Large intestine (tissue), 3 donors: ENCODE results near the gene ILF3. TPM values are rescaled to one million over a fixed set of nuclear protein-coding genes. Genes with fewer than 3 reads are reported as not detected.

ENCODE experiments used
- DNase-seq, 2 donors: peaks; one replicate each; pipeline versions ENCODE4 v3.0.0 to v3.0.0-alpha.2; 2013
- H3K27ac ChIP-seq: one replicate; pipeline ENCODE4 v1.5.1; 2013; ENCODE audit warnings: low read length
- H3K27me3 ChIP-seq: 2 replicates; pipeline ENCODE4 v1.6.1; 2013; ENCODE audit warnings: low read length; ENCODE audit not compliant: control insufficient read depth, insufficient read depth
- H3K36me3 ChIP-seq: 2 replicates; pipeline ENCODE4 v1.6.1; 2013; ENCODE audit warnings: low read length; ENCODE audit not compliant: control insufficient read depth, insufficient read depth
- H3K4me1 ChIP-seq: one replicate; pipeline ENCODE4 v1.6.1; 2013; ENCODE audit warnings: low read length; ENCODE audit not compliant: control insufficient read depth, insufficient read depth
- H3K4me3 ChIP-seq: one replicate; pipeline ENCODE4 v1.5.1; 2013; ENCODE audit warnings: low read length
- H3K9me3 ChIP-seq: one replicate; pipeline ENCODE4 v1.6.1; 2013; ENCODE audit warnings: mild to moderate bottlenecking, low read depth, low read length, moderate library complexity; ENCODE audit not compliant: control insufficient read depth
- WGBS: methylation state at CpG from one replicate; pipeline ENCODE4 v1.1.5; 2013; ENCODE audit warnings: low lambda C conversion rate; ENCODE audit not compliant: insufficient coverage; 5-methylcytosine and 5-hydroxymethylcytosine counted together
- polyA plus RNA-seq: library from polyadenylated mRNA; unstranded; fragments of 120-200 nt; gene quantifications from one replicate; pipeline ENCODE4 v1.2.1, GENCODE V29; 2013

The ILF3 gene
- polyA plus RNA-seq, 1 donor: 199 TPM

DNA sequence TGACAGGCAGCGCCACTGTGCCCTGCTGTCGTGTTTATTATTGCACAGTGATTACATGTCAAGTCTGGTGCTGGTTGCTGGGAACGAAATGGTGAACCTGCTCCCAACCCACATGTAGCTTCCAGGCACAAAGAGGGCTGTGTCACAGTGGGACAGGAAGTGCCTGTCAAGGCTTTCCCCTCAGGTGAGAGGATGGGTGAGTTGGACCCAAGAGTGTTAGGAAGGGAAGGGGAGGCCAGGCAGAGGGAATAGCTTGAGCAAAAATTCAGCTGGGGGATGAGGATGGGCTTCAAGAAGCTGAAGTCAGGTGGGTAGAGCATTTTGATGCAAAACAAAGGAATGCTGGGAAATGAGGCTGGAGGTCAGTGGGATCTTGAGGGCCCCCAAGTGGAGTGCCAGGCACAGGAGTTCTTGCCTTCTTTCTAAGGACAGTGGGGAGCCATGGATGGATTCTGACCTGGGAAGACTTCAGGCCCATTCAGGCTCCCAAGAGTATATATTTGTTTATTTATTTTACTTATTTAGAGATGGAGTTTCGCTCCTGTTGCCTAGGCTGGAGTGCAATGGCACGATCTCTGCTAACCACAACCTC lies 38.6 kb downstream of the ILF3 start:
- Histone ChIP-seq H3K9me3 (no peaks in the 10 kb centered on the region), H3K36me3 (peaks cover 49% of the 10 kb centered on the region), H3K4me3 (no peak overlapping the region), H3K27ac (no peak overlapping the region), H3K4me1 (peaks cover 7% of the 10 kb centered on the region), H3K27me3 (peaks cover 3% of the 10 kb centered on the region)
- 100% methylated on average over 1 of the region's 5 CpGs for WGBS
- no peak for DNase-seq

DNA sequence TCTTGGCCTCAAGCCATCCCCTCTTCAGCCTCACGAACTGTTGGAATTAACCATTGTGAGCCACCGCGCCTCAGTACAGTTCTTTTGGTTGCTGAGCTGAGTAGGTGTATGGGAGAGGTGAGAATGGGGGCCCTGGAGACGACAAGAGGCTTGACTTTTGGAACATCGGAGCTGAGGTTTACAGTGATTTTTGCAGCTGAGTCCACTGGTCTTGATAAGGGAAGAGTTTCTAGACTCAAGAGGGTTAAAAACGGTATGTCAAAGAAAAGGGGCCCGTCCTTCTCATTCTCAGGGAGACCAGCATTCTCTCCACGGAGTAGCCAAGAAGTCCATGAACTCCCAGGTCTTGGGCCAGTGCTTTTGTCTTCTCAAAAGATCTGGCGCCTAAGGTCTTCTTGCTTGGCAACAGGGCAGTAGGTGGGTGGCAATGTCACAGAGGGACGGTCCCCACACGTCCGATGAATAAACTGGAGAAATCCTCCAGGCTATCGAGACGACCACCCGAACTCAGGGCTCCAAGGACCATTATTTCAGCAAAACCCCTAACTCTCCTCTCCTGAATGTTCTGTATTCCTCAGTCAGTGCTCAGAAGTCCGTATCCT lies 40.7 kb downstream of the ILF3 start:
- H3K4me1 ChIP-seq: peaks cover 7% of the 10 kb centered on the region
- no peak for DNase-seq
- peaks cover 3% of the 10 kb centered on the region for H3K27me3 ChIP-seq
- no CpG with 5 or more reads among the region's 16 CpGs for WGBS
- H3K27ac ChIP-seq: no peak overlapping the region
- no peak overlapping the region for H3K4me3 ChIP-seq
- H3K36me3 ChIP-seq: peaks cover 29% of the 10 kb centered on the region
- no peaks in the 10 kb centered on the region for H3K9me3 ChIP-seq

DNA sequence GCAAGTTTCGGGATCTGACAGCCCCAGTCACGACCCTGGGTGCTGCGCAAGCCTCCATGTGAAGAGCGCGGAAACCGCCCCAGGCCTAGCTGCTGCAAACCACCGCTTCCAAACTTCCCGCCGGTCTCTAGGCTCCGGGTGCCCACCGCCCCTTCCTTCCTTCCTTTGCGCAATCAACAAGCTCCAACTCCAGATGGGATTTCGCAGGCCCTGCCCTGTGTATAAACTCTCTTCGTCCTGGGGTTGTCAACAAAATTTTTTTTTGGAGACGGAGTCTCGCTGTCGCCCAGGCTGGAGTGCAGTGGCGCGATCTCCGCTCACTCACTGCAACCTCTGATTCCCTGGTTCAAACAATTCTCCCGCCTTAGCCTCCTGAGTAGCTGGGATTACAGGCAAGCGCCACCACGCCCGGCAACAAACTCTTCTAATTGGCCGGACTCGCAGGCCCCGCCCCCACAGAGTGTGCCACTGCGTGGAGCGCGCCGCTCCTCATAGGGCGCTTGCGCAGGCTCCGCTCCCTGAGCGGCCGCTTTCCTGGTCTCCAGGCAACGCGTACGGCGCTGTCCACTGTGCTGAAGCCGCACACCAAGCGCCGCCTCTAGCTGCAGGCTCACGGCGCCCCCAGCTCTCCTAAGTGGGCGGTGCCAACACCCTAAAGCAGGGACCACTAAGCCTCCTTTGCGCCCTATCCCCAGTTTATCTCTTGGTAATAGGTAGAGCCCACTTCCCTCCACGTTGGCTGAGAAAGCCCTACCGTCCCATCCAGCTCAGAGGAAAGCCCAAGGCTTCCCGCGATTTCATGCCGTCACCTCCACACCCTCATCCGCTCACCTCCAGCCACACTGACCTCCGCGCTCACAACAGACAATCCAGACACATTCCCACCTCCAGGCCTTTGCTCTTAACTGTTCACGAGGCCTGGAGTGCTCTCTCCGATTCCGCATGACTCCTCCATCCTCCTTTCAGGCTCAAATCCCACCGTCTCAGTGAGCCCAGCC lies 41.6 kb downstream of the ILF3 start:
- Histone ChIP-seq H3K36me3 (peaks cover 20% of the 10 kb centered on the region), H3K9me3 (no peaks in the 10 kb centered on the region), H3K4me1 (peaks cover 7% of the 10 kb centered on the region), H3K4me3 (no peak overlapping the region), H3K27me3 (peaks cover 3% of the 10 kb centered on the region), H3K27ac (no peak overlapping the region)
- 0% methylated on average over 2 of the region's 59 CpGs for WGBS
- DNase-seq: peak; percentile 94 to 95

DNA sequence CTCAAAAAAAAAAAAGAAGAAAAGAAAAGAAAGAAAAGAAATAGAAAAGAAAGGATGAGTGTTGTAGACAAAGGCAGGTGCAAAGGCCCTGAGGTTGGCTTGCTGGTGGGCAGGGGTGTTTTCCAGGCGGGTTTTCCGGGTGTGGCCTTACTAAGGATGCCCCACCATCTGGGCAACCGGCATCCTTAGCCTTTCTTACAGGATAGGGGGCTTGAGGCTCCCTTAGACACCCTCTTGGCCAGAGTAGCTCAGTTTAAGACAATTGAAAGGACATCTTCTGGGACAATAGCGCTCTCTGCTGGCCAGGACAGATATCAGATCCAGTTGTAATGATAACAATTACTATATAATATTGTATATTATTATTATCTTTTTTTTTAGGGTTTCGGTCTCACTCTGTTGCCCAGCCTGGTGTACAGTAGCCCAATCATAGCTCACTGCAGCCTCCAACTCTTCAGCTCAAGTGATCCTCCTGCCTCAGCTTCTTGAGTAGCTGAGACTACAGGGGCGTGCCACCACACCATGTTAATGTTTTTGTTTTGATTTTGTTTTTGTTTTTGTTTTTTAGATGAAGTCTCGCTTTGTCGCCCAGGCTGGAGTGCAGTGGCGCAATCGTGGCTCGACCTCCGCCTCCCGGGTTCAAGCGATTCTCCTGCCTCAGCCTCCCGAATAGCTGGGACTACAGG lies 45.6 kb downstream of the ILF3 start:
- WGBS: 33% methylated on average over 1 of the region's 15 CpGs
- H3K36me3 ChIP-seq: no peaks in the 10 kb centered on the region
- DNase-seq: no peak
- H3K4me1 ChIP-seq: peaks cover 12% of the 10 kb centered on the region
- H3K4me3 ChIP-seq: no peak overlapping the region
- peaks cover 3% of the 10 kb centered on the region for H3K27me3 ChIP-seq
- no peaks in the 10 kb centered on the region for H3K9me3 ChIP-seq
- no peak overlapping the region for H3K27ac ChIP-seq

DNA sequence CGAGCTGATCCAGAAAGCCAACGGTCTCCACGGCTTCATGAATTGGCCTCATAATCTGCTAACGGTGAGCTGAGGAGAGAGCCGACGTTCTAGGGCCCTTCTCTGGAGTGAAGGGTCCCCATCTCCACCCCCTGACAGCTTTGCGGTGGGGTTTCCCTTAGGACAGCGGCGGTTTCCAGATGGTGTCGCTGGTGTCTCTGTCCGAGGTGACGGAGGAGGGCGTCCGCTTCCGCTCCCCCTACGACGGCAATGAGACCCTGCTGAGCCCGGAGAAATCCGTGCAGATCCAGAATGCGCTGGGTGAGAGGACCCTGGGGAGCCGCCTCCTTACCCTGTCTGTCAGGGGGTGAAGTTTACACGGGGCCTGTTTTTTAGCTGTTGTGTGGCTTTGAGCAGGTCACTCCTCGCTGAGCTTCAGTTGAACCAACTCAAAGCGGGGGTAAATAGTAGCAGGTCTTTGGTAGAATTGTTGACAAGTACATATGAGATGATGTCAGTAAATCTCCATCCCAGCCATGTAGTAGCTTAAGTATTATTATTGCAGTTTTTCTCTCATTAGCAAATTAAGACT lies 47.9 kb downstream of the ILF3 start:
- peak in 1 of 2 donors; percentile 41 for DNase-seq
- H3K27ac ChIP-seq: peak overlapping the region; percentile 7
- no peaks in the 10 kb centered on the region for H3K27me3 ChIP-seq
- WGBS: no CpG with 5 or more reads among the region's 24 CpGs
- H3K9me3 ChIP-seq: no peaks in the 10 kb centered on the region
- H3K4me3 ChIP-seq: peak overlapping the region; percentile 88
- H3K36me3 ChIP-seq: peaks cover under 1% of the 10 kb centered on the region
- H3K4me1 ChIP-seq: peaks cover 5% of the 10 kb centered on the region

DNA sequence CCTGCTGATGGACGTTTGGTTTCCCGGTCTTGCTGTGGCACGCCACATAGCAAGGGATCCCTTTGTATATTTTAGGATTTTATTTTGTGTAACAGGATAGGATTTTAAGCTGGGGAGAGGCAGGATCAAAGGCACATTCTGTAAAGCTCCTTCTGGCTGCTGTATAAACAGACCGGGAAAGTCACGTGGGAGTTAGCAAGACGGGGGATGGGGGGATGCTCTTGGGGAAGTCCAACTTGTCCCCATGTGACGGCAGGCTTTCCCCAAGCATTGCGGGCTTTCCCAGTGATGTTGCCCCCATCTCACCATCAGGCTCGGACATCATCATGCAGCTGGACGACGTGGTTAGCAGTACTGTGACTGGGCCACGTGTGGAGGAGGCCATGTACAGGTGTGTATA lies 52.8 kb downstream of the ILF3 start:
- no peak overlapping the region for H3K27ac ChIP-seq
- peaks cover 4% of the 10 kb centered on the region for H3K4me1 ChIP-seq
- H3K4me3 ChIP-seq: no peak overlapping the region
- H3K9me3 ChIP-seq: no peaks in the 10 kb centered on the region
- no peak for DNase-seq
- H3K36me3 ChIP-seq: peaks cover 10% of the 10 kb centered on the region
- no peaks in the 10 kb centered on the region for H3K27me3 ChIP-seq
- no CpG with 5 or more reads among the region's 12 CpGs for WGBS

DNA sequence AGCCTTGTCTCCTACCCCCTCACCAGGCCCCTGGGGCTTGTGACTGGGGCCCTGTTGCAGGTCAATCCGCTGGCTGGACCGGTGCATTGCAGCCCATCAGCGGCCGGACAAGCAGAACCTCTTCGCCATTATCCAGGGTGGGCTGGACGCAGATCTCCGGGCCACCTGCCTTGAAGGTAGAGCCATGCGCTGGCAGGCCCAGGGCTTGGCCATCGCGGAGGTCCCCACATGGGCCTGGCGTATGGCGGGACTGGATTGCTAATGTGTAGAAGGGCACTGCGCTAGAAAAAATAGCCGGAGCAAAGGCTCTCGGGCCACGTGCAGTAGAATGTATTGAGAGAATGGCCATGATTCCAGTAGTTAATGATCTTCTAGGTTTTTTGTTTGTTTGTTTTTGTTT lies 53.3 kb downstream of the ILF3 start:
- no peaks in the 10 kb centered on the region for H3K27me3 ChIP-seq
- peaks cover 10% of the 10 kb centered on the region for H3K36me3 ChIP-seq
- no peak for DNase-seq
- H3K9me3 ChIP-seq: no peaks in the 10 kb centered on the region
- H3K4me3 ChIP-seq: no peak overlapping the region
- H3K27ac ChIP-seq: no peak overlapping the region
- WGBS: no CpG with 5 or more reads among the region's 16 CpGs
- H3K4me1 ChIP-seq: peaks cover 6% of the 10 kb centered on the region

DNA sequence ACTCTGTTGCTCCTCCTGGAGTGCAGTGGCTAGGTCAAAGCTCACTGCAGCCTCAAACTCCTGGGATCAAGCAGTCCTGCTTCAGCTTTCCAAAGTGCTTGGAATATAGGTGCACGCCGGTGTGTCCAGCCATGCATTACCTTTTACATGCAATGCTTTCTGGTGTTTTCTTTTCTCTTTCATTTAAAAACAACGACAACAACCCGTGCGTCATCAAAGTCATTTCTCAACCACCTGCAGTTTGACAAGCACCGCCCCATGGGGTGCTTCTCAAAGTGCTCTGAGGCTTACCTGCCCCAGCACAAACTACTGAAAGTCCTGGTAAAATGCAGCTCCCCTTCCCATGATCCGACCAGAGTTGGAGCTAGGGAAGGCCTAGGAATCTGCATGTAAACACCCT lies 54.1 kb downstream of the ILF3 start:
- peaks cover 10% of the 10 kb centered on the region for H3K36me3 ChIP-seq
- H3K9me3 ChIP-seq: peaks cover 5% of the 10 kb centered on the region
- peaks cover 15% of the 10 kb centered on the region for H3K4me1 ChIP-seq
- WGBS: no CpG with 5 or more reads among the region's 7 CpGs
- no peak overlapping the region for H3K4me3 ChIP-seq
- H3K27me3 ChIP-seq: no peaks in the 10 kb centered on the region
- DNase-seq: no peak
- no peak overlapping the region for H3K27ac ChIP-seq

DNA sequence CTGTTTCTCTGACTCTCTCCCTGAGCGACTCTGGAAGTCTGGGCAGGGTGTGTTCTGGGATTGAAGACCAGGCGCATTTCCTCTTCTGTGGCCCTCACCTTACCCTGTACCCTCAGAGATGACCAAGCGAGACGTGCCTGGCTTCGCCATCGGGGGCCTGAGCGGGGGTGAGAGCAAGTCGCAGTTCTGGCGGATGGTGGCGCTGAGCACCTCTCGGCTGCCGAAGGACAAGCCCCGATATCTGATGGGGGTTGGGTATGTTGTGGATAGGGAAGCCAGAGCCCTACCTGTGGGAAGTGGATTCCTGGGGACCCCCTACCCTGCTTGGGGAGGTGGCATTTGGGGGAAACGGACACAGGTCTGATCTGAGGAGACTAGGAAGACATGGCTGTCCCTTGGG lies 57.9 kb downstream of the ILF3 start:
- H3K4me1 ChIP-seq: peaks cover 25% of the 10 kb centered on the region
- H3K4me3 ChIP-seq: no peak overlapping the region
- peaks cover 10% of the 10 kb centered on the region for H3K36me3 ChIP-seq
- DNase-seq: peak in 1 of 2 donors; percentile 41
- H3K27ac ChIP-seq: peak overlapping the region; percentile 84
- WGBS: no CpG with 5 or more reads among the region's 14 CpGs
- H3K27me3 ChIP-seq: no peaks in the 10 kb centered on the region
- peaks cover 5% of the 10 kb centered on the region for H3K9me3 ChIP-seq

DNA sequence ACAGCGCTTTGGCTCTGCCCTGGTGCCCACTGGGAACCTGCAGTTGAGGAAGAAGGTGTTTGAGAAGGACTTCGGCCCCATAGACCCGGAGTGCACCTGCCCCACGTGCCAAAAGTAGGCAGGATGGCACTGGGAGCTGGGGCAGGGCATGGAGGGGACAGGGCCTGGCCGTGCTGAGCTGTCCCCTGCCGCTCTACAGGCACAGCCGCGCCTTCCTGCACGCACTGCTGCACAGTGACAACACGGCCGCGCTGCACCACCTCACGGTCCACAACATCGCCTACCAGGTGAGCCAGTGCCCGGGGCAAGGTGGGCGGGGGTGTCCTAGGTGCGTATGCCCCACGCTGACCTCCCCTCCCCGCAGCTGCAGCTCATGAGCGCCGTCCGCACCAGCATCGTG lies 58.6 kb downstream of the ILF3 start:
- H3K9me3 ChIP-seq: peaks cover 5% of the 10 kb centered on the region
- no peaks in the 10 kb centered on the region for H3K27me3 ChIP-seq
- peak; percentile 48 to 74 for DNase-seq
- peak overlapping the region; percentile 11 for H3K4me3 ChIP-seq
- peak overlapping the region; percentile 84 for H3K27ac ChIP-seq
- H3K4me1 ChIP-seq: peaks cover 25% of the 10 kb centered on the region
- peaks cover 4% of the 10 kb centered on the region for H3K36me3 ChIP-seq
- no CpG with 5 or more reads among the region's 23 CpGs for WGBS
